ENCODE results near the gene AEN.
A peak's percentile ranks its signal among the peaks of the same experiment; 100 is the strongest.

The AEN gene, protein sequence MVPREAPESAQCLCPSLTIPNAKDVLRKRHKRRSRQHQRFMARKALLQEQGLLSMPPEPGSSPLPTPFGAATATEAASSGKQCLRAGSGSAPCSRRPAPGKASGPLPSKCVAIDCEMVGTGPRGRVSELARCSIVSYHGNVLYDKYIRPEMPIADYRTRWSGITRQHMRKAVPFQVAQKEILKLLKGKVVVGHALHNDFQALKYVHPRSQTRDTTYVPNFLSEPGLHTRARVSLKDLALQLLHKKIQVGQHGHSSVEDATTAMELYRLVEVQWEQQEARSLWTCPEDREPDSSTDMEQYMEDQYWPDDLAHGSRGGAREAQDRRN

DNA sequence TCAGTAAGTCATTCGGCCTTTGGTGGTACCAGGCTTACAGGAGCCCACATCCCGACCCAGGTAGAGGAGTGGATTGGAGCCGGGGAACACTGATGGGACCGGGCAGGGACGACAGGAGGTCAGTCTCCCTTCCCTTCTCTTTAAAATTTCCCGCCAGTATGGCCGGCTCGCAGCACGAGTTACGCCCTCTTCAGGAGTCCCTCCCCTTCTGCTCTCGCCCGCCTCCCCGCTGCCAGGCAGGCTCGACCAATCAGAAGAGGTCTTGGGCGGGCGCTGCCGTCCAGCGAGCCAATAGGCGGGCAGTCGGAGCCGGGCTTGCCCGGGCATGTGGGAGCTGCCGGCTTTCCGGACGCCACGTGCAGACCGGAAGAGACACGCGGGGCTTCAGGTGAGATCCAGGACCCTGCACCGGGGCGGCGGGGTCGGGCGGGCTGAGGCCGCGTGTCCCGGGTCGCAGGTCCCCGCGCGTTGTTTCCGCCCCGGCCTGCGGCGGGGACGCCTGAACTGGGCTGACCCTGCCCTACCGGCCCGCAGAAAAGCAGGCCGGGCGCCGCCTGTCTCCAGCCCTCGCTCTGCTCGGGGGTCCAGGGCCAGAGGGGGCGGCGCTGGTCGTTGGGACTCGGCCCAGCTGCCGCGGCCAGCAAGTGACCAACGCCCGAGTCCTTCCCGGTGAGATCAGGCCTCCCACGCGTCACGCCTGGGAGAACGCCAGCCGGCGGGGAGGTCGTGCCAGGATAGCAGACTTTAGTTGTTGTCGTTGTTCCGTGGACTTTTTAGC, at the start of gene AEN:
Gene AEN (plus strand): TSS at position 346 of the 778 bp plus-strand sequence. CDS start 4,870 bp downstream, outside the sequence.
- peak within 1 kb of the TSS; percentile 98 for H3K9ac ChIP-seq (ENCODE audit: low read length)

DNA sequence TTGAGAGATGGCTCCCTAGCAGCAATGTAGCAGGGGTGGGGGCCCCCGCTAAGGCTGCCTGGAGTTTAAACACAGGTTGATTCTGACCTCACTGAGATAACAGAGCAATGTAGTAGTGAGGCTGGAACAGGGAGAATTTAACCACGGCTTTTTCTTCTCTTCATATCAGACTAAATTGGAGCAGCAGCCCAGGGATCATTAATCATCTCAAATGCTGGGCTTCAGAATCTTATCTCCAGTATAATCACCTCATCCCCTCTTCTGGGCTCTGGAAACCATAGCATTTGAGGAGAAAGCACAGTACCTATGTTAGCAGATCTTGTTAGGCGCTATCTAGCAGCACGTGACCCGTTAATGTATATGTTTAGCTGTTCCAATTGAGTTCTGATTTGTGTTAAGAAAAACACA, 49.3 kb upstream of the AEN start:
- H3K36me3 ChIP-seq (ENCODE audit: control insufficient read depth, insufficient read depth, low read length) = no peaks in the 10 kb centered on the region
- no peak overlapping the region for H3K27ac ChIP-seq (ENCODE audit: low read depth, low read length)
- H3K4me1 ChIP-seq (ENCODE audit: control insufficient read depth, insufficient read depth, low read length) = peaks cover 25% of the 10 kb centered on the region
- H3K4me3 ChIP-seq (ENCODE audit: low read depth, low read length) = no peak overlapping the region
- no peak overlapping the region for H3K9ac ChIP-seq (ENCODE audit: low read length)
- no peaks in the 10 kb centered on the region for H3K9me3 ChIP-seq (ENCODE audit: control insufficient read depth, insufficient read depth, low read depth, low read length)
- no peaks in the 10 kb centered on the region for H3K27me3 ChIP-seq (ENCODE audit: control insufficient read depth, insufficient read depth, low read length)

More for the DNA sequence above, at the start of gene AEN:
- H3K27me3 ChIP-seq (ENCODE audit: control insufficient read depth, insufficient read depth, low read length) = no peaks in the 10 kb centered on the region
- peak within 1 kb of the TSS; percentile 88 for H3K4me3 ChIP-seq (ENCODE audit: low read depth, low read length)
- H3K36me3 ChIP-seq (ENCODE audit: control insufficient read depth, insufficient read depth, low read length) = peaks cover 34% of the 10 kb centered on the region
- peaks cover 32% of the 10 kb centered on the region for H3K4me1 ChIP-seq (ENCODE audit: control insufficient read depth, insufficient read depth, low read length)
- no peaks in the 10 kb centered on the region for H3K9me3 ChIP-seq (ENCODE audit: control insufficient read depth, insufficient read depth, low read depth, low read length)
- peak within 1 kb of the TSS; percentile 96 for H3K27ac ChIP-seq (ENCODE audit: low read depth, low read length)

DNA sequence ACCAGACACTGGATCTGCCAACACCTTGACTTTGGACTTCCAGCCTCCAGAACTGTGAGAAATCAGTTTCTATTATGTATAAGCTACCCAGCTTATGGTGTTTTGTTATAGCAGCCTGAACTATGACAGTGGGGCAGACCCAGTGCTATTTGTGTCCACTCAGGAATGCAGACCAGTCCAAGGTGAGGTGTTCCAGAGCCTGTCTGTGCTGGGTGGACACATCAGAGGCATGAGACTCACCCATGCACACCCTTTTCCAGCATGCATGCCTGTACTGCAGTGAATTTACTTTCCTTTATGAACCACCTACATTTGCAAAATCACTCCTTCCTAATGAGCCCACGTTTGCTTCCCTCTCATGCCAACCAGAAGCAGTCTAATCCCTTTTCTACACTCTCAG, 47.1 kb upstream of the AEN start:
- Histone ChIP-seq H3K9me3 (ENCODE audit: control insufficient read depth, insufficient read depth, low read depth, low read length) (no peaks in the 10 kb centered on the region), H3K9ac (ENCODE audit: low read length) (no peak overlapping the region), H3K4me1 (ENCODE audit: control insufficient read depth, insufficient read depth, low read length) (peaks cover 19% of the 10 kb centered on the region; the same call in 1 of the 2 replicates), H3K4me3 (ENCODE audit: low read depth, low read length) (no peak overlapping the region), H3K27me3 (ENCODE audit: control insufficient read depth, insufficient read depth, low read length) (no peaks in the 10 kb centered on the region), H3K36me3 (ENCODE audit: control insufficient read depth, insufficient read depth, low read length) (no peaks in the 10 kb centered on the region), H3K27ac (ENCODE audit: low read depth, low read length) (no peak overlapping the region)

DNA sequence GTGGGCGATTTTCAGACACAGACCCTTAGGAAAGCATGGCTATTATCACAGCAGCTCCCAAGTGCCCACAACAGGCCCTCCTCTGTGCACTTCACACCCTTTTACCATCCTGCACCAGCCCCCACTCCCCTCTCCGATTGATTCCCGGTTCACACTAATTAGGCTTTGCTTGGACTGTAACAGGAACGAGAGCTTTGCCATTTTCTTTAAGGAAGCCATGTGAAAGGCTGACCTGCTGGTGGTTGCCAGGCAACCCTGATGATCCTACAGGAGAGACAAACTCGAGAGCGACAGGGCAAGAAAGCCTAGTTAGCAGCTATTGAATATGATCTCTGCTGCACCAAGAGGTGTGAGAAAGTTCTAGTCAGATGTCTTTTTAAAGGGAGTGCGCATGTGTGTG, 46.5 kb upstream of the AEN start:
- H3K4me1 ChIP-seq (ENCODE audit: control insufficient read depth, insufficient read depth, low read length) = peaks cover 17% of the 10 kb centered on the region; the same call in 1 of the 2 replicates
- no peaks in the 10 kb centered on the region for H3K27me3 ChIP-seq (ENCODE audit: control insufficient read depth, insufficient read depth, low read length)
- no peaks in the 10 kb centered on the region for H3K9me3 ChIP-seq (ENCODE audit: control insufficient read depth, insufficient read depth, low read depth, low read length)
- H3K27ac ChIP-seq (ENCODE audit: low read depth, low read length) = no peak overlapping the region
- no peak overlapping the region for H3K9ac ChIP-seq (ENCODE audit: low read length)
- no peak overlapping the region for H3K4me3 ChIP-seq (ENCODE audit: low read depth, low read length)
- no peaks in the 10 kb centered on the region for H3K36me3 ChIP-seq (ENCODE audit: control insufficient read depth, insufficient read depth, low read length)

DNA sequence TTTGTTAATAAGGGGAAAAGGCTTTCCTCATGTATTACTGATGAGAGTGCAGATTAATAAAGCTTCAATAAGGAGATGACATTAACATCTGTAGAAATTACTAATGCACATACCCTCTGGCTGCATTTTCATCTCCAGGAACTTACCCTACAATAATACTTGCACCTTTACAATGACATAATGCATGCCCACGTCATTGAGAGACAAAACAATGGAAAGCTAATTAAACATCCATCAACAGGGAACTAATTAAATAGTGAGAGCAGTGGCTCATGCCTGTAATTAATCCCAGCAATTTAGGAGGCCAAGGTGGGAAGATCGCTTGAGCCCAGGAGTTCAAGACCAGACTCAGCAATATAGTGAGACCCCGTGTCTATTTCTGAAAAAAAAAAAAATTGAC, 41.8 kb upstream of the AEN start:
- H3K36me3 ChIP-seq (ENCODE audit: control insufficient read depth, insufficient read depth, low read length) = no peaks in the 10 kb centered on the region
- no peak overlapping the region for H3K27ac ChIP-seq (ENCODE audit: low read depth, low read length)
- H3K9ac ChIP-seq (ENCODE audit: low read length) = no peak overlapping the region
- no peak overlapping the region for H3K4me3 ChIP-seq (ENCODE audit: low read depth, low read length)
- peaks cover 8% of the 10 kb centered on the region; the same call in 1 of the 2 replicates for H3K4me1 ChIP-seq (ENCODE audit: control insufficient read depth, insufficient read depth, low read length)
- H3K9me3 ChIP-seq (ENCODE audit: control insufficient read depth, insufficient read depth, low read depth, low read length) = no peaks in the 10 kb centered on the region
- no peaks in the 10 kb centered on the region for H3K27me3 ChIP-seq (ENCODE audit: control insufficient read depth, insufficient read depth, low read length)

DNA sequence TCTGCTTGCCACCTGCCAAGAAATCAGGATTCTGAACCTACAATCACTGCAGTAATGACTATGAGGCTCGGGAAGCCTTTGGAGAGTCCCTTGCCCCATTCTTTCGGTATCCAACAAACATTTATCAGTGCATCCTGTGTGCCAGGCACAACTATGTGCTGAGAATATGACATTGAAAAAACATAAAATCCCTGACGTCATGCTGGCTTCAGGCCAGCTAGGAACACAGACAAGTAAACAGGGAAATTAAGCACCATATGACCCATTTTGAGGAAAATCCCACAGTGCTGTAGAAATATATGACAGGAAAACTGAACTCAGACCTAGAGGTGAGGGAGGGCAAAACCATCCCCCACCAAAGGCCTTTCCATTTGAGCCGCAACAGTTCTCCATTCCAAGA, 40.6 kb upstream of the AEN start:
- Histone ChIP-seq H3K27me3 (ENCODE audit: control insufficient read depth, insufficient read depth, low read length) (no peaks in the 10 kb centered on the region), H3K27ac (ENCODE audit: low read depth, low read length) (no peak overlapping the region)

DNA sequence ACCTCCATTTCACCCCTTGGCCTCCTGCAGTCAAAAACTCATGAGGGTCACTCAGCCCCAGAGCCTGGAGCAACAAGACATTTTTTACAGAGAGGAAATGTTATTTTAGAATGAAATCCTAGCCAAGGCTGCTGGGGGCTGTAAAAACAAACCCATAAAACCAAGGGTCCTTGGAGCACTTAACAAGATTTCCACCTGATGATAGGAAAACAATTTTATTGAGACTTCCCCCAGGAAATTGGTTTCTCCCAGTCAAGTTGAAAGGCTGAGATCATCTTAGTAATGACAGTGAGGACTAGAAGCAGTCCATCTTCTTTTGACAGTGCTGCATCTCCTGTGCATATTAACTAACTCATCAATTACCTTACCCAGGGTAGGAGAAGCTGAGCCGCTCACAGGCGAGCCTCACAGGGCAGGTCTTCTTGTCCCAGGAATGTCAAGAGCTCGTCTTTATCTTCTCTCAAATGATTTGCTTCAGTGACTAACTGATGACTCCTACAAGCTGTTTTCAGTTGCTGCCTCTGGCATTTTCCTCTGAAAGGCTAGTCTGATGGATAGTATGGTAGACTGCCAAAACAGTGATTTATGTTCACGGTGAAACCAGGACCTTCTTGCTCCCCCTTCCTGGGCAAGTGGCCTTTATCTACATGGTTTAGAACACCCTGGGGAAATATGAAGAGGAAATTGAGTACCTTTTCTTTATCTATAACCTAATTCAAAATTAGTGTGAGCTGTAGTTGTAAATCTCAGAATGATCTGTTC, 34.6 kb upstream of the AEN start:
- no peak overlapping the region for H3K9ac ChIP-seq (ENCODE audit: low read length)
- no peak overlapping the region for H3K27ac ChIP-seq (ENCODE audit: low read depth, low read length)
- H3K27me3 ChIP-seq (ENCODE audit: control insufficient read depth, insufficient read depth, low read length) = no peaks in the 10 kb centered on the region
- H3K36me3 ChIP-seq (ENCODE audit: control insufficient read depth, insufficient read depth, low read length) = no peaks in the 10 kb centered on the region
- peaks cover 10% of the 10 kb centered on the region; the same call in 1 of the 2 replicates for H3K4me1 ChIP-seq (ENCODE audit: control insufficient read depth, insufficient read depth, low read length)
- no peak overlapping the region for H3K4me3 ChIP-seq (ENCODE audit: low read depth, low read length)
- H3K9me3 ChIP-seq (ENCODE audit: control insufficient read depth, insufficient read depth, low read depth, low read length) = no peaks in the 10 kb centered on the region

More for the DNA sequence above, 40.6 kb upstream of the AEN start:
- Histone ChIP-seq H3K4me1 (ENCODE audit: control insufficient read depth, insufficient read depth, low read length) (no peaks in the 10 kb centered on the region), H3K9me3 (ENCODE audit: control insufficient read depth, insufficient read depth, low read depth, low read length) (no peaks in the 10 kb centered on the region), H3K9ac (ENCODE audit: low read length) (no peak overlapping the region), H3K36me3 (ENCODE audit: control insufficient read depth, insufficient read depth, low read length) (no peaks in the 10 kb centered on the region), H3K4me3 (ENCODE audit: low read depth, low read length) (no peak overlapping the region)

DNA sequence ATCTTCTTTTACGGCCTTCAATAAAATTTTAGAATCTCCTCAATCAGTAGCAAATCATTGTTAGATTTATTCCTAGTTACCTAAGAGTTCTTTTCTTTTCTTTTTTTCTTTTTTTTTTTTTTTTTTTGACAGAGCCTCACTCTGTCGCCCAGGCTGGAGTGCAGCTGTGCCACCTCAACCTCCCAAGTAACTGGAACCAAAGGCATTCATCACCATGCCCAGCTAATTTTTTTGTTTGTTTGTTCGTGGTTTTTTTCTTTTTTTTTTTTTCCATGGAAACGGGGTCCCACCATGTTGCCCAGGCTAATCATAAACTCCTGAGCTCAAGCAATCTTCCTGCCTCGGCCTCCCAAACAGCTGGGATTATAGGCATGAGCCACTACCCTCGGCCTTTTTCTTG, 30.4 kb upstream of the AEN start:
- no peaks in the 10 kb centered on the region for H3K27me3 ChIP-seq (ENCODE audit: control insufficient read depth, insufficient read depth, low read length)

DNA sequence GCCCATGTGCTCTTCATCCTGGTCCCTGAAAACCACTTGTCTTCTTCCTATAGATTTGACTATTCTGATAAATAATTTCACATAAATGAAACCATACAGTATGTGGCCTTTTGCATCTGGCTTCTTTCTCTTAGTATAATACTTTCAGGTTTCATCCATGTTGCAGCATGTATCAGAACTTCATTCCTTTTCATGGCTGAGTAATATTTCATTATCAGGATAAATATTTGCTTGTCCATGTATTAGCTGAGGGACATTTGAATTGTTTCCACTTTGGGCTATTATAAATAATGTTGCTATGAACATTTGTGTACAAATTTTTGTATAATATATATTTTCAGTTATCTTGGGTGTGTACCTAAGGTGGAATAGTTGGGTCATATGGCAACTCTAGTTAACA, 29.8 kb upstream of the AEN start:
- no peak overlapping the region for H3K27ac ChIP-seq (ENCODE audit: low read depth, low read length)
- H3K4me1 ChIP-seq (ENCODE audit: control insufficient read depth, insufficient read depth, low read length) = peaks cover 6% of the 10 kb centered on the region
- no peaks in the 10 kb centered on the region for H3K36me3 ChIP-seq (ENCODE audit: control insufficient read depth, insufficient read depth, low read length)
- no peak overlapping the region for H3K4me3 ChIP-seq (ENCODE audit: low read depth, low read length)
- no peaks in the 10 kb centered on the region for H3K27me3 ChIP-seq (ENCODE audit: control insufficient read depth, insufficient read depth, low read length)
- H3K9ac ChIP-seq (ENCODE audit: low read length) = no peak overlapping the region
- H3K9me3 ChIP-seq (ENCODE audit: control insufficient read depth, insufficient read depth, low read depth, low read length) = no peaks in the 10 kb centered on the region

More for the DNA sequence above, 30.4 kb upstream of the AEN start:
- Histone ChIP-seq H3K9me3 (ENCODE audit: control insufficient read depth, insufficient read depth, low read depth, low read length) (no peaks in the 10 kb centered on the region), H3K36me3 (ENCODE audit: control insufficient read depth, insufficient read depth, low read length) (no peaks in the 10 kb centered on the region), H3K9ac (ENCODE audit: low read length) (no peak overlapping the region), H3K4me3 (ENCODE audit: low read depth, low read length) (no peak overlapping the region), H3K27ac (ENCODE audit: low read depth, low read length) (no peak overlapping the region), H3K4me1 (ENCODE audit: control insufficient read depth, insufficient read depth, low read length) (peaks cover 10% of the 10 kb centered on the region)

DNA sequence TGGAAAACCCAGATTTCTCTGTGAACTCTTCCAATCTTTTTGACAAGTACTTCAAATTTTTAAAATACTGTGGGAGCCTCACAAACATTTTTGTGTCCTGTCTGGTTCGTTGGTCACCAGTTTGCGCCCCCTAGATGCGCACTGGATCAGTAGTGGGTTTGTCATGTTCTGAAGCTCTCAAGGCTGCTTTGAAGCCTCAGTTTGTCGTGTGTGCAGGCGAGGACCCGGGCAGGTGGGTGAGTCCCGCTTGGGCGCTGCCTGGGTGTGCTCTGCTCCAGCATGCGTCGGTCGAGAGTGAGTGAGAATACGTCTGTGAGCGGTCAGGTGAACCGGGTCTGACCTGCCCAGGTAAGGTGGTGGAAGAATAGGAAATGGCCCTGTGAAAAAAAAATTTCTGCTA, 17.3 kb upstream of the AEN start:
- Histone ChIP-seq H3K9ac (ENCODE audit: low read length) (peak overlapping the region; percentile 7), H3K27me3 (ENCODE audit: control insufficient read depth, insufficient read depth, low read length) (peaks cover 68% of the 10 kb centered on the region), H3K4me1 (ENCODE audit: control insufficient read depth, insufficient read depth, low read length) (peaks cover 35% of the 10 kb centered on the region), H3K27ac (ENCODE audit: low read depth, low read length) (no peak overlapping the region), H3K4me3 (ENCODE audit: low read depth, low read length) (peak overlapping the region; percentile 60), H3K36me3 (ENCODE audit: control insufficient read depth, insufficient read depth, low read length) (no peaks in the 10 kb centered on the region), H3K9me3 (ENCODE audit: control insufficient read depth, insufficient read depth, low read depth, low read length) (no peaks in the 10 kb centered on the region)

All from HUES6 (cell line).